Measurements from ENCODE around the gene PTPRD. TPM values are rescaled to one million over a fixed set of nuclear protein-coding genes. Genes with fewer than 3 reads are reported as not detected.

PTPRD gene
- total RNA-seq, 2 donors from 2014 or later, result 97.4 to 101 TPM

GRCh38 chr9:9079473-9079872 lies 1533.3 kb downstream of the PTPRD start:
- no peak overlapping the region for H3K27ac ChIP-seq (ENCODE audit: low read depth, low read length)
- Mint-ChIP-seq H3K36me3 (ENCODE audit: low read depth) (no peaks in the 10 kb centered on the region), H3K9me3 (peaks cover 16% of the 10 kb centered on the region), H3K4me1 (no peaks in the 10 kb centered on the region), H3K27ac (no peak overlapping the region), H3K4me3 (no peak overlapping the region), H3K27me3 (ENCODE audit: insufficient read depth) (peaks cover 7% of the 10 kb centered on the region)
- H3K4me3 ChIP-seq (ENCODE audit: low read length), result no peak overlapping the region
- H3K9me3 ChIP-seq (ENCODE audit: control insufficient read depth, low read length), result no peaks in the 10 kb centered on the region
- H3K9ac ChIP-seq (ENCODE audit: extremely low read depth, low read length, poor library complexity, severe bottlenecking), result no peak overlapping the region
- H3K4me1 ChIP-seq (ENCODE audit: control insufficient read depth, insufficient read depth, low read length), result no peaks in the 10 kb centered on the region
- WGBS, 2 experiments (ENCODE audit: insufficient coverage in 1 of 2, insufficient read length in 1 of 2), result 60 to 93% methylated on average over 1 to 2 of the region's 2 CpGs
- no peak for TF ChIP-seq CTCF (conservative IDR thresholded peaks at IDR 0.05)
- H3K36me3 ChIP-seq (ENCODE audit: control insufficient read depth, insufficient read depth, low read length), result no peaks in the 10 kb centered on the region
- H3K27me3 ChIP-seq (ENCODE audit: control insufficient read depth, insufficient read depth, low read length, poor library complexity, severe bottlenecking), result no peaks in the 10 kb centered on the region
- no peak for DNase-seq

GRCh38 chr9:9078301-9078700 lies 1534.5 kb downstream of the PTPRD start:
- Histone ChIP-seq H3K9ac (ENCODE audit: extremely low read depth, low read length, poor library complexity, severe bottlenecking) (no peak overlapping the region), H3K4me1 (ENCODE audit: control insufficient read depth, insufficient read depth, low read length) (no peaks in the 10 kb centered on the region), H3K36me3 (ENCODE audit: control insufficient read depth, insufficient read depth, low read length) (no peaks in the 10 kb centered on the region), H3K27ac (ENCODE audit: low read depth, low read length) (no peak overlapping the region), H3K4me3 (ENCODE audit: low read length) (no peak overlapping the region), H3K27me3 (ENCODE audit: control insufficient read depth, insufficient read depth, low read length, poor library complexity, severe bottlenecking) (no peaks in the 10 kb centered on the region), H3K9me3 (ENCODE audit: control insufficient read depth, low read length) (no peaks in the 10 kb centered on the region)
- no peak overlapping the region for H3K27ac Mint-ChIP-seq
- peaks cover 7% of the 10 kb centered on the region for H3K27me3 Mint-ChIP-seq (ENCODE audit: insufficient read depth)
- H3K4me3 Mint-ChIP-seq, result no peak overlapping the region
- no peak for TF ChIP-seq CTCF (conservative IDR thresholded peaks at IDR 0.05)
- no peak for DNase-seq
- H3K9me3 Mint-ChIP-seq, result peaks cover 14% of the 10 kb centered on the region
- H3K4me1 Mint-ChIP-seq, result no peaks in the 10 kb centered on the region
- WGBS, 2 experiments (ENCODE audit: insufficient coverage in 1 of 2, insufficient read length in 1 of 2), result 86% methylated on average over 1 of the region's 1 CpG; no CpG with 5 or more reads in 1 of the 2 experiments
- no peaks in the 10 kb centered on the region for H3K36me3 Mint-ChIP-seq (ENCODE audit: low read depth)

GRCh38 chr9:9061627-9062026 lies 1551.2 kb downstream of the PTPRD start:
- H3K4me3 Mint-ChIP-seq, result no peak overlapping the region
- WGBS, 2 experiments (ENCODE audit: insufficient coverage in 1 of 2, insufficient read length in 1 of 2), result 72 to 80% methylated on average over 1 to 2 of the region's 2 CpGs

More at GRCh38 chr9:9061627-9062026, 1551.2 kb downstream of the PTPRD start:
- Mint-ChIP-seq H3K27ac (no peak overlapping the region), H3K36me3 (ENCODE audit: low read depth) (no peaks in the 10 kb centered on the region), H3K9me3 (no peaks in the 10 kb centered on the region), H3K4me1 (peaks cover 7% of the 10 kb centered on the region), H3K27me3 (ENCODE audit: insufficient read depth) (no peaks in the 10 kb centered on the region)
- H3K9ac ChIP-seq (ENCODE audit: extremely low read depth, low read length, poor library complexity, severe bottlenecking), result no peak overlapping the region
- no peak for DNase-seq
- no peaks in the 10 kb centered on the region for H3K4me1 ChIP-seq (ENCODE audit: control insufficient read depth, insufficient read depth, low read length)
- H3K27me3 ChIP-seq (ENCODE audit: control insufficient read depth, insufficient read depth, low read length, poor library complexity, severe bottlenecking), result no peaks in the 10 kb centered on the region
- no peak for TF ChIP-seq CTCF (conservative IDR thresholded peaks at IDR 0.05)
- H3K4me3 ChIP-seq (ENCODE audit: low read length), result no peak overlapping the region
- H3K9me3 ChIP-seq (ENCODE audit: control insufficient read depth, low read length), result no peaks in the 10 kb centered on the region
- H3K36me3 ChIP-seq (ENCODE audit: control insufficient read depth, insufficient read depth, low read length), result no peaks in the 10 kb centered on the region
- H3K27ac ChIP-seq (ENCODE audit: low read depth, low read length), result no peak overlapping the region

Data from endodermal cell (in vitro differentiated cells).